Measurements from ENCODE around the gene RGS9. TPM values are rescaled to one million over a fixed set of nuclear protein-coding genes. Genes with fewer than 3 reads are reported as not detected.
"Not testable (repeated sequence)": the region's sequence is repeated elsewhere in the genome, so short reads cannot be mapped to it uniquely, and the experiment has no call there.

RGS9 gene
- polyA plus RNA-seq (ENCODE audit: insufficient read length), result 17.7 TPM
- long read RNA-seq, donor 1, transcript RGS9-212 (3 exons, 2,736 nt), result major isoform, 5 of 7 reads
- long read RNA-seq, donor 1, partial matches to known transcripts, result 0 of 7 reads
- long read RNA-seq, donor 1, other reads (novel, unspliced or antisense), result 0 of 7 reads
- long read RNA-seq, donor 2, partial matches to known transcripts, result 0 of 4 reads
- long read RNA-seq, donor 2, other reads (novel, unspliced or antisense), result 0 of 4 reads
- long read RNA-seq, donor 3, partial matches to known transcripts, result 0 of 5 reads
- long read RNA-seq, donor 3, other reads (novel, unspliced or antisense), result 0 of 5 reads
- long read RNA-seq, donor 4, partial matches to known transcripts, result 0 of 2 reads
- long read RNA-seq, donor 4, other reads (novel, unspliced or antisense), result 0 of 2 reads
- long read RNA-seq, donor 5, transcript RGS9-212 (3 exons, 2,736 nt), result major isoform, 9 of 12 reads
- long read RNA-seq, donor 5, partial matches to known transcripts, result 0 of 12 reads
- long read RNA-seq, donor 5, other reads (novel, unspliced or antisense), result 0 of 12 reads
- long read RNA-seq, donor 6, transcript RGS9-212 (3 exons, 2,736 nt), result major isoform, 8 of 8 reads
- long read RNA-seq, donor 6, partial matches to known transcripts, result 0 of 8 reads
- long read RNA-seq, donor 6, other reads (novel, unspliced or antisense), result 0 of 8 reads
- long read RNA-seq, donor 7, transcript RGS9-212 (3 exons, 2,736 nt), result major isoform, 6 of 9 reads
- long read RNA-seq, donor 7, partial matches to known transcripts, result 0 of 9 reads
- long read RNA-seq, donor 7, other reads (novel, unspliced or antisense), result 0 of 9 reads
- long read RNA-seq, donor 8, partial matches to known transcripts, result 0 of 4 reads
- long read RNA-seq, donor 8, other reads (novel, unspliced or antisense), result 0 of 4 reads

- peak; percentile 85 for DNase-seq
These were observed at the start of gene RGS9 for GRCh38 chr17:65137021-65137939. Gene RGS9, plus strand, starts transcription at chr17:65137370. Its CDS starts 171 bp downstream, at chr17:65137541.

GRCh38 chr17:65088621-65089360 lies 48.4 kb upstream of the RGS9 start:
- no peak for DNase-seq

GRCh38 chr17:65092262-65092661 lies 44.9 kb upstream of the RGS9 start:
- no peak for DNase-seq

- not testable (repeated sequence) for DNase-seq
These were observed 44.3 kb upstream of the RGS9 start for GRCh38 chr17:65092721-65093356.

- no peak for DNase-seq
These were observed 43.2 kb upstream of the RGS9 start for GRCh38 chr17:65093930-65094329.

GRCh38 chr17:65095465-65095864 lies 41.7 kb upstream of the RGS9 start:
- DNase-seq, result no peak

- not testable (repeated sequence) for DNase-seq
These were observed 40.8 kb upstream of the RGS9 start for GRCh38 chr17:65096382-65096781.

GRCh38 chr17:65097110-65097509 lies 40.1 kb upstream of the RGS9 start:
- no peak for DNase-seq

GRCh38 chr17:65099475-65099874 lies 37.7 kb upstream of the RGS9 start:
- no peak for DNase-seq

GRCh38 chr17:65099941-65100315 lies 37.2 kb upstream of the RGS9 start:
- DNase-seq, result no peak

- peak; percentile 77 for DNase-seq
These were observed 36.6 kb upstream of the RGS9 start for GRCh38 chr17:65100316-65101140.

- no peak for DNase-seq
These were observed 35.8 kb upstream of the RGS9 start for GRCh38 chr17:65101371-65101770.

GRCh38 chr17:65102235-65102634 lies 34.9 kb upstream of the RGS9 start:
- no peak for DNase-seq

- DNase-seq, result no peak
These were observed 34.4 kb upstream of the RGS9 start for GRCh38 chr17:65102788-65103187.

GRCh38 chr17:65103431-65103830 lies 33.7 kb upstream of the RGS9 start:
- no peak for DNase-seq

- DNase-seq, result no peak
These were observed 33.3 kb upstream of the RGS9 start for GRCh38 chr17:65103896-65104295.

- no peak for DNase-seq
These were observed 32.6 kb upstream of the RGS9 start for GRCh38 chr17:65104541-65104940.

- no peak for DNase-seq
These were observed 32.2 kb upstream of the RGS9 start for GRCh38 chr17:65104973-65105372.

GRCh38 chr17:65108152-65108551 lies 29.0 kb upstream of the RGS9 start:
- no peak for DNase-seq

- DNase-seq, result no peak
These were observed 27.6 kb upstream of the RGS9 start for GRCh38 chr17:65109543-65109942.
